H9 (cell line): ENCODE measurements around the gene NEMF. TPM values are rescaled to one million over a fixed set of nuclear protein-coding genes. Genes with fewer than 3 reads are reported as not detected.

ENCODE experiments used
- DNase-seq: peaks from one replicate; pipeline ENCODE4 v3.0.0-alpha.2; 2017
- H2AFZ ChIP-seq: one replicate; pipeline ENCODE4 v1.6.1; 2013; ENCODE audit warnings: mild to moderate bottlenecking, low read length, control low read depth, moderate library complexity
- H2AK5ac ChIP-seq: 2 replicates; pipeline ENCODE4 v1.6.1; 2013; ENCODE audit warnings: low read length, control low read depth, mixed read lengths; ENCODE audit not compliant: insufficient read length
- H2BK120ac ChIP-seq: one replicate; pipeline ENCODE4 v1.6.1; 2013; ENCODE audit warnings: low read depth, mild to moderate bottlenecking, low read length, control low read depth, inconsistent platforms; ENCODE audit not compliant: poor library complexity, severe bottlenecking
- H2BK12ac ChIP-seq: 2 replicates; pipeline ENCODE4 v1.6.1; 2013; ENCODE audit warnings: low read length, control low read depth, mixed read lengths, low read depth; ENCODE audit not compliant: insufficient read length
- H2BK15ac ChIP-seq: 2 replicates; pipeline ENCODE4 v1.6.1; 2013; ENCODE audit warnings: low read depth, low read length, control low read depth
- H2BK20ac ChIP-seq: one replicate; pipeline ENCODE4 v1.6.1; 2013; ENCODE audit warnings: low read depth, mild to moderate bottlenecking, low read length, control low read depth, inconsistent platforms; ENCODE audit not compliant: poor library complexity, severe bottlenecking
- H2BK5ac ChIP-seq: 2 replicates; pipeline ENCODE4 v1.6.1; 2013; ENCODE audit warnings: low read length, control low read depth, mixed read lengths; ENCODE audit not compliant: insufficient read length
- H3K14ac ChIP-seq: 2 replicates; pipeline ENCODE4 v1.6.1; 2013; ENCODE audit warnings: low read length, control low read depth; ENCODE audit not compliant: insufficient read depth
- H3K18ac ChIP-seq: 2 replicates; pipeline ENCODE4 v1.6.1; 2013; ENCODE audit warnings: low read depth, mild to moderate bottlenecking, mixed read lengths, low read length, control low read depth; ENCODE audit not compliant: insufficient read length
- H3K23ac ChIP-seq: 2 replicates; pipeline ENCODE4 v1.6.1; 2013; ENCODE audit warnings: low read length, control low read depth, mixed read lengths, low read depth; ENCODE audit not compliant: insufficient read length
- H3K23me2 ChIP-seq: 2 replicates; pipeline ENCODE4 v1.6.1; 2013; ENCODE audit warnings: low read depth, mild to moderate bottlenecking, mixed read lengths, low read length, control low read depth; ENCODE audit not compliant: insufficient read length, poor library complexity, severe bottlenecking
- H3K27ac ChIP-seq: 2 replicates; pipeline ENCODE4 v1.5.1; 2013; ENCODE audit warnings: low read length, control low read depth, mixed read lengths, low read depth; ENCODE audit not compliant: insufficient read length
- H3K27me3 ChIP-seq: 2 replicates; pipeline ENCODE4 v1.6.1; 2013; ENCODE audit warnings: low read length, control low read depth, inconsistent platforms; ENCODE audit not compliant: insufficient read depth
- H3K4ac ChIP-seq: 2 replicates; pipeline ENCODE4 v1.6.1; 2013; ENCODE audit warnings: low read depth, mild to moderate bottlenecking, control low read depth, inconsistent platforms, low read length, moderate library complexity
- H3K4me1 ChIP-seq: 2 replicates; pipeline ENCODE4 v1.6.1; 2013; ENCODE audit warnings: low read length, control low read depth, inconsistent platforms; ENCODE audit not compliant: insufficient read depth
- H3K4me2 ChIP-seq: 2 replicates; pipeline ENCODE4 v1.6.1; 2013; ENCODE audit warnings: low read length, control low read depth, mixed read lengths; ENCODE audit not compliant: insufficient read length, insufficient read depth
- H3K56ac ChIP-seq: 2 replicates; pipeline ENCODE4 v1.6.1; 2013; ENCODE audit warnings: low read depth, mild to moderate bottlenecking, mixed read lengths, low read length, control low read depth; ENCODE audit not compliant: insufficient read length
- H3K79me1 ChIP-seq: 2 replicates; pipeline ENCODE4 v1.6.1; 2013; ENCODE audit warnings: low read depth, mild to moderate bottlenecking, moderate library complexity, low read length, control low read depth, inconsistent platforms; ENCODE audit not compliant: insufficient read depth, poor library complexity, severe bottlenecking
- H3K79me2 ChIP-seq: 2 replicates; pipeline ENCODE4 v1.6.1; 2013; ENCODE audit warnings: low read length, control low read depth, inconsistent platforms; ENCODE audit not compliant: insufficient read depth
- H3K9ac ChIP-seq: 2 replicates; pipeline ENCODE4 v1.6.1; 2013; ENCODE audit warnings: low read length, control low read depth, mixed read lengths; ENCODE audit not compliant: insufficient read length; ENCODE audit errors: extremely low read depth
- H3K9me3 ChIP-seq: one replicate; pipeline ENCODE4 v1.6.1; 2013; ENCODE audit warnings: low read depth, low read length, inconsistent platforms; ENCODE audit not compliant: control insufficient read depth
- H3T11ph ChIP-seq: one replicate; pipeline ENCODE4 v1.6.1; 2013; ENCODE audit warnings: mild to moderate bottlenecking, low read length, control low read depth, inconsistent platforms
- H4K20me1 ChIP-seq: one replicate; pipeline ENCODE4 v1.6.1; 2013; ENCODE audit not compliant: control insufficient read depth, insufficient read length, insufficient read depth
- H4K5ac ChIP-seq: 2 replicates; pipeline ENCODE4 v1.6.1; 2013; ENCODE audit warnings: low read depth, mild to moderate bottlenecking, mixed read lengths, low read length, control low read depth; ENCODE audit not compliant: insufficient read length
- H4K8ac ChIP-seq: replicated peaks from 2 replicates; pipeline ENCODE4 v1.6.1; 2013; ENCODE audit warnings: low read length, control low read depth, mixed read lengths, low read depth; ENCODE audit not compliant: insufficient read length
- H4K91ac ChIP-seq: 2 replicates; pipeline ENCODE4 v1.6.1; 2013; ENCODE audit warnings: low read depth, mild to moderate bottlenecking, moderate library complexity, mixed read lengths, low read length, control low read depth; ENCODE audit not compliant: insufficient read length
- H3K27ac Mint-ChIP-seq, 3 experiments: 2 replicates in 2 of 3; 3 replicates in 1 of 3; pipeline ENCODE4 v1.8.0; 2020 to 2021; ENCODE audit warnings: mixed read lengths in 3 of 3, mild to moderate bottlenecking in 1 of 3, moderate library complexity in 1 of 3
- H3K27me3 Mint-ChIP-seq: 2 replicates; pipeline ENCODE4 v1.8.0; 2021; ENCODE audit warnings: low read depth, mild to moderate bottlenecking, moderate library complexity, mixed read lengths
- H3K36me3 Mint-ChIP-seq, 3 experiments: 2 replicates in 2 of 3; 3 replicates in 1 of 3; pipeline ENCODE4 v1.8.0; 2020 to 2021; ENCODE audit warnings: low read depth in 3 of 3, mixed read lengths in 3 of 3; ENCODE audit not compliant: insufficient read depth in 1 of 3
- H3K4me1 Mint-ChIP-seq, 2 experiments: 2 replicates each; pipeline ENCODE4 v1.8.0; 2020; ENCODE audit warnings: mixed read lengths in 2 of 2
- H3K4me3 Mint-ChIP-seq, 2 experiments: 2 replicates in 1 of 2; 3 replicates in 1 of 2; pipeline ENCODE4 v1.8.0; 2020 to 2021; ENCODE audit warnings: mild to moderate bottlenecking in 2 of 2, mixed read lengths in 2 of 2, moderate library complexity in 1 of 2
- H3K9me3 Mint-ChIP-seq, 2 experiments: 2 replicates in 1 of 2; 3 replicates in 1 of 2; pipeline ENCODE4 v1.8.0; 2020; ENCODE audit warnings: mild to moderate bottlenecking in 2 of 2, mixed read lengths in 2 of 2, moderate library complexity in 1 of 2
- WGBS: extraction: QIAGEN DNeasy Blood & Tissue Kit; methylation state at CpG from one replicate; pipeline ENCODE4 v1.1.7; 2013; ENCODE audit warnings: missing lambda C conversion rate, low lambda C conversion rate, mixed read lengths; ENCODE audit not compliant: insufficient read length; ENCODE audit errors: extremely low coverage; 5-methylcytosine and 5-hydroxymethylcytosine counted together
- total RNA-seq: library from RNA; stranded (reverse); gene quantifications from 2 replicates; pipeline ENCODE4 v1.2.1, GENCODE V29; 2021
- TF ChIP-seq, protein P1 (sequence below): fragments of 200-600 bp; sonication (generic); conservative IDR thresholded peaks from 3 replicates; pipeline ENCODE4 v1.8.0; 2021; ENCODE audit warnings: antibody characterized with exemption, mild to moderate bottlenecking

Gene NEMF
- total RNA-seq, 1 experiment from 2014 or later: 57.4 TPM

DNA sequence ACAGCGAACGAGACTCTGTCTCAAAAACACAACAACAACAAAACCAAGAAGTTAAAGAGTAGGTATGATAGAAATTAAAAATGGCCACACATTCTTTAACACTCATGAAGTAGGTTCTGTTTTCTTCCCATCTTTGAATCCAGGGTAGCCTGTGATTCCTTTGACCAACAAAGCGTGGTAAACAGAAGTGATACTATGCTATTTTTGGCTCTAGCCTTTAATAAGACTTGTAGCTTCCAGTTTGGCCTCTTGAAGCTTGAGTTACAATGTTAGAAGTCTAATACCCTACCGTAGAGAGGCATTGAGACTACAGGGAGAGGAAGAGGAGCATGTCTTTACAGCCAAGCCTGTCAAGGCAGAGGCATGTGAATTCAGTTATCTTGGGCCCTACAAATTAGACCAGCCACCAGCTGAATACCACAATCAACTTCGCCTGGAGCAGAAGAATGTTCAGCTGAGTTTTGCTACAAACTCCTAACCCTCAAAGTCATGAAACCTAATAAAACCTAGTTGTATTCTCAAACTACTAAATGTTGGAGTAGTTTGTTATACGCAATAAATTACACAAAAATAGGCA is 4.9 kb upstream of the NEMF start:
- Histone ChIP-seq H3K56ac (no peak overlapping the region), H3K79me1 (no peaks in the 10 kb centered on the region), H2BK12ac (no peak overlapping the region), H3K4ac (no peak overlapping the region), H3K27me3 (no peaks in the 10 kb centered on the region), H4K8ac (no peak overlapping the region), H4K20me1 (no peaks in the 10 kb centered on the region), H4K5ac (no peak overlapping the region), H2BK5ac (no peak overlapping the region), H3K23me2 (peaks cover 6% of the 10 kb centered on the region), H2BK120ac (no peak overlapping the region), H2AFZ (no peak overlapping the region), H3K9me3 (no peaks in the 10 kb centered on the region), H3K4me1 (no peaks in the 10 kb centered on the region), H3K9ac (no peak overlapping the region), H3K23ac (no peak overlapping the region), H3T11ph (no peak overlapping the region), H2AK5ac (no peak overlapping the region), H3K27ac (no peak overlapping the region), H2BK20ac (no peak overlapping the region), H3K79me2 (no peaks in the 10 kb centered on the region), H3K14ac (no peak overlapping the region), H3K4me2 (no peak overlapping the region), H4K91ac (no peak overlapping the region), H2BK15ac (no peak overlapping the region), H3K18ac (no peak overlapping the region)
- TF ChIP-seq, protein P1, sequence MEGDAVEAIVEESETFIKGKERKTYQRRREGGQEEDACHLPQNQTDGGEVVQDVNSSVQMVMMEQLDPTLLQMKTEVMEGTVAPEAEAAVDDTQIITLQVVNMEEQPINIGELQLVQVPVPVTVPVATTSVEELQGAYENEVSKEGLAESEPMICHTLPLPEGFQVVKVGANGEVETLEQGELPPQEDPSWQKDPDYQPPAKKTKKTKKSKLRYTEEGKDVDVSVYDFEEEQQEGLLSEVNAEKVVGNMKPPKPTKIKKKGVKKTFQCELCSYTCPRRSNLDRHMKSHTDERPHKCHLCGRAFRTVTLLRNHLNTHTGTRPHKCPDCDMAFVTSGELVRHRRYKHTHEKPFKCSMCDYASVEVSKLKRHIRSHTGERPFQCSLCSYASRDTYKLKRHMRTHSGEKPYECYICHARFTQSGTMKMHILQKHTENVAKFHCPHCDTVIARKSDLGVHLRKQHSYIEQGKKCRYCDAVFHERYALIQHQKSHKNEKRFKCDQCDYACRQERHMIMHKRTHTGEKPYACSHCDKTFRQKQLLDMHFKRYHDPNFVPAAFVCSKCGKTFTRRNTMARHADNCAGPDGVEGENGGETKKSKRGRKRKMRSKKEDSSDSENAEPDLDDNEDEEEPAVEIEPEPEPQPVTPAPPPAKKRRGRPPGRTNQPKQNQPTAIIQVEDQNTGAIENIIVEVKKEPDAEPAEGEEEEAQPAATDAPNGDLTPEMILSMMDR: no peak
- Mint-ChIP-seq H3K27me3 (peaks cover 6% of the 10 kb centered on the region; the same call in 1 of the 2 replicates), H3K9me3 (no peaks in the 10 kb centered on the region; a peak in 2 of 5 replicates), H3K36me3 (no peaks in the 10 kb centered on the region; a peak in 1 of 7 replicates), H3K4me1 (peaks cover 9 to 14% of the 10 kb centered on the region in 2 experiments), H3K4me3 (no peak overlapping the region), H3K27ac (peak overlapping the region in 1 of 3 experiments; percentile 55; a peak in 1 of 7 replicates)
- WGBS: no CpG with 5 or more reads among the region's 6 CpGs
- no peak for DNase-seq
